H9 (cell line): ENCODE data around the gene PDE4C. TPM values are rescaled to one million over a fixed set of nuclear protein-coding genes. Genes with fewer than 3 reads are reported as not detected.

ENCODE experiments used
- DNase-seq: peaks from one replicate; pipeline ENCODE4 v3.0.0-alpha.2; 2017
- H2AFZ ChIP-seq: one replicate; pipeline ENCODE4 v1.6.1; 2013; ENCODE audit warnings: mild to moderate bottlenecking, low read length, control low read depth, moderate library complexity
- H2AK5ac ChIP-seq: 2 replicates; pipeline ENCODE4 v1.6.1; 2013; ENCODE audit warnings: low read length, control low read depth, mixed read lengths; ENCODE audit not compliant: insufficient read length
- H2BK120ac ChIP-seq: one replicate; pipeline ENCODE4 v1.6.1; 2013; ENCODE audit warnings: low read depth, mild to moderate bottlenecking, low read length, control low read depth, inconsistent platforms; ENCODE audit not compliant: poor library complexity, severe bottlenecking
- H2BK12ac ChIP-seq: 2 replicates; pipeline ENCODE4 v1.6.1; 2013; ENCODE audit warnings: low read length, control low read depth, mixed read lengths, low read depth; ENCODE audit not compliant: insufficient read length
- H2BK15ac ChIP-seq: 2 replicates; pipeline ENCODE4 v1.6.1; 2013; ENCODE audit warnings: low read depth, low read length, control low read depth
- H2BK20ac ChIP-seq: one replicate; pipeline ENCODE4 v1.6.1; 2013; ENCODE audit warnings: low read depth, mild to moderate bottlenecking, low read length, control low read depth, inconsistent platforms; ENCODE audit not compliant: poor library complexity, severe bottlenecking
- H2BK5ac ChIP-seq: 2 replicates; pipeline ENCODE4 v1.6.1; 2013; ENCODE audit warnings: low read length, control low read depth, mixed read lengths; ENCODE audit not compliant: insufficient read length
- H3K14ac ChIP-seq: 2 replicates; pipeline ENCODE4 v1.6.1; 2013; ENCODE audit warnings: low read length, control low read depth; ENCODE audit not compliant: insufficient read depth
- H3K18ac ChIP-seq: 2 replicates; pipeline ENCODE4 v1.6.1; 2013; ENCODE audit warnings: low read depth, mild to moderate bottlenecking, mixed read lengths, low read length, control low read depth; ENCODE audit not compliant: insufficient read length
- H3K23ac ChIP-seq: 2 replicates; pipeline ENCODE4 v1.6.1; 2013; ENCODE audit warnings: low read length, control low read depth, mixed read lengths, low read depth; ENCODE audit not compliant: insufficient read length
- H3K23me2 ChIP-seq: 2 replicates; pipeline ENCODE4 v1.6.1; 2013; ENCODE audit warnings: low read depth, mild to moderate bottlenecking, mixed read lengths, low read length, control low read depth; ENCODE audit not compliant: insufficient read length, poor library complexity, severe bottlenecking
- H3K27ac ChIP-seq: 2 replicates; pipeline ENCODE4 v1.5.1; 2013; ENCODE audit warnings: low read length, control low read depth, mixed read lengths, low read depth; ENCODE audit not compliant: insufficient read length
- H3K27me3 ChIP-seq: 2 replicates; pipeline ENCODE4 v1.6.1; 2013; ENCODE audit warnings: low read length, control low read depth, inconsistent platforms; ENCODE audit not compliant: insufficient read depth
- H3K4ac ChIP-seq: 2 replicates; pipeline ENCODE4 v1.6.1; 2013; ENCODE audit warnings: low read depth, mild to moderate bottlenecking, control low read depth, inconsistent platforms, low read length, moderate library complexity
- H3K4me1 ChIP-seq: 2 replicates; pipeline ENCODE4 v1.6.1; 2013; ENCODE audit warnings: low read length, control low read depth, inconsistent platforms; ENCODE audit not compliant: insufficient read depth
- H3K4me2 ChIP-seq: 2 replicates; pipeline ENCODE4 v1.6.1; 2013; ENCODE audit warnings: low read length, control low read depth, mixed read lengths; ENCODE audit not compliant: insufficient read length, insufficient read depth
- H3K56ac ChIP-seq: 2 replicates; pipeline ENCODE4 v1.6.1; 2013; ENCODE audit warnings: low read depth, mild to moderate bottlenecking, mixed read lengths, low read length, control low read depth; ENCODE audit not compliant: insufficient read length
- H3K79me1 ChIP-seq: 2 replicates; pipeline ENCODE4 v1.6.1; 2013; ENCODE audit warnings: low read depth, mild to moderate bottlenecking, moderate library complexity, low read length, control low read depth, inconsistent platforms; ENCODE audit not compliant: insufficient read depth, poor library complexity, severe bottlenecking
- H3K79me2 ChIP-seq: 2 replicates; pipeline ENCODE4 v1.6.1; 2013; ENCODE audit warnings: low read length, control low read depth, inconsistent platforms; ENCODE audit not compliant: insufficient read depth
- H3K9ac ChIP-seq: 2 replicates; pipeline ENCODE4 v1.6.1; 2013; ENCODE audit warnings: low read length, control low read depth, mixed read lengths; ENCODE audit not compliant: insufficient read length; ENCODE audit errors: extremely low read depth
- H3K9me3 ChIP-seq: one replicate; pipeline ENCODE4 v1.6.1; 2013; ENCODE audit warnings: low read depth, low read length, inconsistent platforms; ENCODE audit not compliant: control insufficient read depth
- H3T11ph ChIP-seq: one replicate; pipeline ENCODE4 v1.6.1; 2013; ENCODE audit warnings: mild to moderate bottlenecking, low read length, control low read depth, inconsistent platforms
- H4K20me1 ChIP-seq: one replicate; pipeline ENCODE4 v1.6.1; 2013; ENCODE audit not compliant: control insufficient read depth, insufficient read length, insufficient read depth
- H4K5ac ChIP-seq: 2 replicates; pipeline ENCODE4 v1.6.1; 2013; ENCODE audit warnings: low read depth, mild to moderate bottlenecking, mixed read lengths, low read length, control low read depth; ENCODE audit not compliant: insufficient read length
- H4K8ac ChIP-seq: replicated peaks from 2 replicates; pipeline ENCODE4 v1.6.1; 2013; ENCODE audit warnings: low read length, control low read depth, mixed read lengths, low read depth; ENCODE audit not compliant: insufficient read length
- H4K91ac ChIP-seq: 2 replicates; pipeline ENCODE4 v1.6.1; 2013; ENCODE audit warnings: low read depth, mild to moderate bottlenecking, moderate library complexity, mixed read lengths, low read length, control low read depth; ENCODE audit not compliant: insufficient read length
- H3K27ac Mint-ChIP-seq, 3 experiments: 2 replicates in 2 of 3; 3 replicates in 1 of 3; pipeline ENCODE4 v1.8.0; 2020 to 2021; ENCODE audit warnings: mixed read lengths in 3 of 3, mild to moderate bottlenecking in 1 of 3, moderate library complexity in 1 of 3
- H3K27me3 Mint-ChIP-seq: 2 replicates; pipeline ENCODE4 v1.8.0; 2021; ENCODE audit warnings: low read depth, mild to moderate bottlenecking, moderate library complexity, mixed read lengths
- H3K36me3 Mint-ChIP-seq, 3 experiments: 2 replicates in 2 of 3; 3 replicates in 1 of 3; pipeline ENCODE4 v1.8.0; 2020 to 2021; ENCODE audit warnings: low read depth in 3 of 3, mixed read lengths in 3 of 3; ENCODE audit not compliant: insufficient read depth in 1 of 3
- H3K4me1 Mint-ChIP-seq, 2 experiments: 2 replicates each; pipeline ENCODE4 v1.8.0; 2020; ENCODE audit warnings: mixed read lengths in 2 of 2
- H3K4me3 Mint-ChIP-seq, 2 experiments: 2 replicates in 1 of 2; 3 replicates in 1 of 2; pipeline ENCODE4 v1.8.0; 2020 to 2021; ENCODE audit warnings: mild to moderate bottlenecking in 2 of 2, mixed read lengths in 2 of 2, moderate library complexity in 1 of 2
- H3K9me3 Mint-ChIP-seq, 2 experiments: 2 replicates in 1 of 2; 3 replicates in 1 of 2; pipeline ENCODE4 v1.8.0; 2020; ENCODE audit warnings: mild to moderate bottlenecking in 2 of 2, mixed read lengths in 2 of 2, moderate library complexity in 1 of 2
- CTCF ChIP-seq: fragments of 200-600 bp; sonication (generic); conservative IDR thresholded peaks from 3 replicates; pipeline ENCODE4 v1.8.0; 2021; ENCODE audit warnings: antibody characterized with exemption, mild to moderate bottlenecking
- WGBS: extraction: QIAGEN DNeasy Blood & Tissue Kit; methylation state at CpG from one replicate; pipeline ENCODE4 v1.1.7; 2013; ENCODE audit warnings: missing lambda C conversion rate, low lambda C conversion rate, mixed read lengths; ENCODE audit not compliant: insufficient read length; ENCODE audit errors: extremely low coverage; 5-methylcytosine and 5-hydroxymethylcytosine counted together
- total RNA-seq: library from RNA; stranded (reverse); gene quantifications from 2 replicates; pipeline ENCODE4 v1.2.1, GENCODE V29; 2021

Gene PDE4C
- total RNA-seq, 1 experiment from 2014 or later = 1.8 TPM

GRCh38 chr19:18197941-18198340, 28.3 kb downstream of the PDE4C start:
- peak overlapping the region in 2 of 3 experiments; percentile 24 to 61; a peak in 1 of 7 replicates for H3K27ac Mint-ChIP-seq
- no peak for DNase-seq
- H3K27ac ChIP-seq = no peak overlapping the region

More at GRCh38 chr19:18197941-18198340, 28.3 kb downstream of the PDE4C start:
- H2AK5ac ChIP-seq = no peak overlapping the region
- no peak for TF ChIP-seq CTCF
- peaks cover 2% of the 10 kb centered on the region; the same call in 1 of the 2 replicates for H3K79me2 ChIP-seq
- H3K9ac ChIP-seq = no peak overlapping the region
- peaks cover 10 to 16% of the 10 kb centered on the region in 2 experiments for H3K4me1 Mint-ChIP-seq
- H3K18ac ChIP-seq = no peak overlapping the region
- no peaks in the 10 kb centered on the region for H3K27me3 ChIP-seq
- no peak overlapping the region for H4K5ac ChIP-seq
- H3K27me3 Mint-ChIP-seq = no peaks in the 10 kb centered on the region; the same call in 1 of the 2 replicates
- H3K4me1 ChIP-seq = no peaks in the 10 kb centered on the region; the same call in 1 of the 2 replicates
- H2BK20ac ChIP-seq = no peak overlapping the region
- no peak overlapping the region for H2BK12ac ChIP-seq
- no peak overlapping the region for H3K4me3 Mint-ChIP-seq
- H3K4me2 ChIP-seq = no peak overlapping the region
- no peak overlapping the region for H4K8ac ChIP-seq
- H2BK5ac ChIP-seq = no peak overlapping the region
- H2BK120ac ChIP-seq = no peak overlapping the region
- no peaks in the 10 kb centered on the region for H4K20me1 ChIP-seq
- H3K9me3 Mint-ChIP-seq = no peaks in the 10 kb centered on the region
- H4K91ac ChIP-seq = no peak overlapping the region
- H3K23ac ChIP-seq = no peak overlapping the region
- no peak overlapping the region for H3K14ac ChIP-seq
- no peak overlapping the region for H2AFZ ChIP-seq
- peaks cover 24 to 53% (median 46%) of the 10 kb centered on the region in 3 experiments for H3K36me3 Mint-ChIP-seq
- peaks cover 6% of the 10 kb centered on the region for H3K79me1 ChIP-seq
- no CpG with 5 or more reads among the region's 6 CpGs for WGBS
- peaks cover 8% of the 10 kb centered on the region for H3K23me2 ChIP-seq
- no peak overlapping the region for H3K4ac ChIP-seq
- no peaks in the 10 kb centered on the region for H3K9me3 ChIP-seq
- no peak overlapping the region for H3K56ac ChIP-seq
- H2BK15ac ChIP-seq = no peak overlapping the region
- no peak overlapping the region for H3T11ph ChIP-seq
